HepG2 (cell line): ENCODE data around the gene DAPL1. TPM values are rescaled to one million over a fixed set of nuclear protein-coding genes. Genes with fewer than 3 reads are reported as not detected.

Experiments
- ATAC-seq: fragments of 200-7000 bp; cut with Tn5 transposase; 3 replicates; pipeline ENCODE4 v1.9.1; 2020; ENCODE audit warnings: mild to moderate bottlenecking, moderate library complexity
- BruUV-seq: library from RNA; stranded (reverse); fragments of 400-500 nt; replicated peaks from 2 replicates; lab custom pipeline; 2021; lab: Mats Ljungman, UMichigan
- CTCF ChIA-PET: fragments of 300-600 bp; formaldehyde crosslinking; extraction: SDS; loops from one replicate; lab custom pipeline; 2021; ENCODE audit warnings: low total read pairs, inconsistent platforms, low intra/inter-chr PET ratio; lab: Yijun Ruan, JAX
- POLR2A ChIA-PET: fragments of 350-600 bp; sonication (Branson Sonifier 250); formaldehyde crosslinking; loops from one replicate; lab custom pipeline; 2020; ENCODE audit warnings: antibody characterized with exemption, inconsistent platforms; lab: Yijun Ruan, JAX
- DNase-seq: peaks from one replicate; pipeline ENCODE4 v3.0.0-alpha.2; 2015; ENCODE audit warnings: low spot score
- FAIRE-seq: peaks from 3 replicates; lab custom pipeline; 2011; peaks lifted over from hg19 to GRCh38; lab: Jason Lieb, UNC
- H2AFZ ChIP-seq: one replicate; pipeline ENCODE4 v1.6.1; 2011; ENCODE audit warnings: low read length, inconsistent platforms
- H3K27ac ChIP-seq: fragments of 300-600 bp; 3 replicates; pipeline ENCODE4 v1.8.0; 2011; ENCODE audit warnings: mixed run types, mild to moderate bottlenecking, mixed read lengths, low read length, inconsistent platforms; ENCODE audit not compliant: insufficient read depth; ENCODE audit errors: extremely low read length
- H3K27me3 ChIP-seq, 2 experiments: fragments of 200-600 bp in 1 of 2; 2 replicates in 1 of 2; 3 replicates in 1 of 2; pipeline versions ENCODE4 v1.6.0 to v1.8.0; 2011; ENCODE audit warnings: low read length in 2 of 2, mild to moderate bottlenecking in 2 of 2, moderate library complexity in 2 of 2, inconsistent platforms in 1 of 2; ENCODE audit not compliant: insufficient read depth in 2 of 2, control insufficient read depth in 1 of 2
- H3K36me3 ChIP-seq, 2 experiments: fragments of 200-600 bp in 1 of 2; replicated peaks in 1 of 2; 2 replicates in 1 of 2; 3 replicates in 1 of 2; pipeline versions ENCODE4 v1.5.1 to v1.8.0; 2011; ENCODE audit warnings: low read length in 2 of 2, inconsistent platforms in 1 of 2; ENCODE audit not compliant: insufficient read depth in 2 of 2, control insufficient read depth in 1 of 2
- H3K4me1 ChIP-seq: 2 replicates; pipeline ENCODE4 v1.5.1; 2012; ENCODE audit warnings: low read length, inconsistent platforms; ENCODE audit not compliant: insufficient read depth
- H3K4me2 ChIP-seq: 2 replicates; pipeline ENCODE4 v1.6.0; 2011; ENCODE audit warnings: low read depth, low read length, inconsistent platforms
- H3K4me3 ChIP-seq, 3 experiments: fragments of 200-600 bp in 1 of 3; sonication (generic), shearing (Covaris generic) in 1 of 3; replicated peaks in 1 of 3; 2 replicates each; pipeline ENCODE4 v1.5.1; 2011 to 2016; ENCODE audit warnings: low read length in 3 of 3, inconsistent platforms in 2 of 3, low read depth in 2 of 3, mild to moderate bottlenecking in 2 of 3, control low read depth in 1 of 3, mixed read lengths in 1 of 3; ENCODE audit not compliant: insufficient read depth in 1 of 3
- H3K79me2 ChIP-seq: one replicate; pipeline ENCODE4 v1.6.1; 2011; ENCODE audit warnings: low read length, inconsistent platforms; ENCODE audit not compliant: insufficient read depth
- H3K9ac ChIP-seq: 2 replicates; pipeline ENCODE4 v1.6.0; 2011; ENCODE audit warnings: mild to moderate bottlenecking, low read depth, low read length, inconsistent platforms; ENCODE audit not compliant: insufficient read depth
- H3K9me3 ChIP-seq: 2 replicates; pipeline ENCODE4 v1.5.1; 2012; ENCODE audit warnings: mild to moderate bottlenecking, low read length
- H4K20me1 ChIP-seq: 2 replicates; pipeline ENCODE4 v1.6.0; 2011; ENCODE audit warnings: inconsistent platforms, mild to moderate bottlenecking, low read length, moderate library complexity; ENCODE audit not compliant: insufficient read depth
- DMTF1 ChIP-seq: sonication (generic); formaldehyde crosslinking; IDR thresholded peaks from 2 replicates; pipeline ENCODE4 v1.4.0; 2020; ENCODE audit warnings: mild to moderate bottlenecking, missing genetic modification reagents
- JUND ChIP-seq: sonication (generic); formaldehyde crosslinking; IDR thresholded peaks from 2 replicates; pipeline ENCODE4 v1.8.0; 2022; ENCODE audit warnings: mild to moderate bottlenecking, missing genetic modification reagents
- MTA3 ChIP-seq: sonication (generic); formaldehyde crosslinking; IDR thresholded peaks from 2 replicates; pipeline ENCODE4 v1.4.0; 2020; ENCODE audit warnings: missing genetic modification reagents
- PAF1 ChIP-seq: IDR thresholded peaks from 2 replicates; pipeline ENCODE4 v1.6.1; 2016; ENCODE audit warnings: missing genetic modification reagents, missing compliant biosample characterization
- XBP1 ChIP-seq: sonication (generic); formaldehyde crosslinking; IDR thresholded peaks from 2 replicates; pipeline ENCODE4 v1.5.0; 2020; ENCODE audit warnings: missing genetic modification reagents
- ZBTB14 ChIP-seq: sonication (generic); formaldehyde crosslinking; IDR thresholded peaks from 2 replicates; pipeline ENCODE4 v1.4.0; 2020; ENCODE audit warnings: missing genetic modification reagents
- ZNF552 ChIP-seq: sonication (generic); formaldehyde crosslinking; IDR thresholded peaks from 2 replicates; pipeline ENCODE4 v1.9.0; 2022; ENCODE audit warnings: missing genetic modification reagents, mild to moderate bottlenecking, borderline replicate concordance
- WGBS: methylation state at CpG from one replicate; pipeline ENCODE4 v1.1.6; 2017; ENCODE audit warnings: low lambda C conversion rate; 5-methylcytosine and 5-hydroxymethylcytosine counted together
- in situ Hi-C: cut with HindIII; loops from 2 replicates; pipeline ENCODE4 v1.10.0; 2017; ENCODE audit warnings: low pct_unique_long_range_greater_than_20kb; ENCODE audit not compliant: extremely low pct_ligation_motif_present
- intact Hi-C: fragments of 100-400 bp; cut with micrococcal nuclease; formaldehyde crosslinking; loops from one replicate; pipeline ENCODE4 v1.10.0; 2022; ENCODE audit not compliant: unreplicated experiment
- polyA plus RNA-seq, 8 experiments: library from polyadenylated mRNA; depleted of rRNA in 3 of 8; stranded (reverse) in 7 of 8; unstranded in 1 of 8; fragments of >200 nt; fragmentation: Illumina TruSeq in 4 of 8; extraction: Trizol in 4 of 8; gene quantifications; 2 replicates each; pipeline versions ENCODE4 v1.2.1 to v1.2.3, GENCODE V29; 2011 to 2016; ENCODE audit warnings: low read depth in 4 of 8, missing spikeins in 1 of 8, mixed read lengths in 1 of 8; ENCODE audit not compliant: insufficient read depth in 1 of 8
- total RNA-seq, 5 experiments: library from RNA; depleted of rRNA; stranded (reverse); fragments of >200 nt; fragmentation: Illumina TruSeq; extraction: Trizol; gene quantifications; 2 replicates each; pipeline ENCODE4 v1.2.3, GENCODE V29; 2016; ENCODE audit warnings: low read depth in 1 of 5

Gene DAPL1
- total and polyA plus RNA-seq, 2 of the 13 experiments (the other 11 are each of a cell fraction or from before 2014, with no cell fraction given) = not detected

- TF ChIP-seq ZBTB14 (CRISPR knock-in tag) (no peak), JUND (CRISPR knock-in tag) (no peak), ZNF552 (CRISPR knock-in tag) (no peak), XBP1 (CRISPR knock-in tag) (no peak)
- TF ChIP-seq, all 625 proteins: peak for 0
Measured at GRCh38 chr2:158761621-158762020, 33.5 kb upstream of the DAPL1 start (continued).

GRCh38 chr2:158762336-158762735 lies 32.8 kb upstream of the DAPL1 start:
- Histone ChIP-seq H3K9ac (no peak overlapping the region), H3K9me3 (no peaks in the 10 kb centered on the region), H3K36me3 (no peaks in the 10 kb centered on the region), H4K20me1 (no peaks in the 10 kb centered on the region), H3K4me2 (no peak overlapping the region), H3K27me3 (peaks cover 0 to 7% of the 10 kb centered on the region in 2 experiments; a peak in 3 of 5 replicates), H3K27ac (no peak overlapping the region), H3K4me1 (no peaks in the 10 kb centered on the region), H3K4me3 (no peak overlapping the region), H2AFZ (no peak overlapping the region)
- in situ Hi-C loops = no loop called here
- FAIRE-seq (no peak), DNase-seq (no peak), ATAC-seq (no peak)
- ChIA-PET POLR2A (no interaction called here), CTCF (no interaction called here)
- intact Hi-C loops = no loop called here
- 34% methylated on average over 3 of the region's 3 CpGs for WGBS
- no TSS peak for BruUV-seq
- TF ChIP-seq MTA3 (CRISPR knock-in tag) = no peak
- TF ChIP-seq, all 625 proteins: peak for 0
- no peaks in the 10 kb centered on the region for H3K79me2 ChIP-seq

- Histone ChIP-seq H2AFZ (no peak overlapping the region), H3K36me3 (no peaks in the 10 kb centered on the region), H3K27ac (no peak overlapping the region), H3K27me3 (peaks cover 0 to 11% of the 10 kb centered on the region in 2 experiments; a peak in 3 of 5 replicates), H3K9me3 (no peaks in the 10 kb centered on the region), H3K79me2 (no peaks in the 10 kb centered on the region), H4K20me1 (no peaks in the 10 kb centered on the region), H3K4me1 (no peaks in the 10 kb centered on the region), H3K9ac (no peak overlapping the region), H3K4me3 (no peak overlapping the region), H3K4me2 (no peak overlapping the region)
- intact Hi-C loops = no loop called here
- FAIRE-seq (no peak), DNase-seq (no peak), ATAC-seq (no peak)
- in situ Hi-C loops = no loop called here
- TF ChIP-seq PAF1 = no peak
- no peak for TF ChIP-seq DMTF1
- ChIA-PET CTCF (no interaction called here), POLR2A (no interaction called here)
- BruUV-seq = no TSS peak
Measured at GRCh38 chr2:158766524-158766923, 28.6 kb upstream of the DAPL1 start.
